Muscle of arm (tissue), 12 donors: Measurements from ENCODE around the gene ZFYVE27. TPM values are rescaled to one million over a fixed set of nuclear protein-coding genes. Genes with fewer than 3 reads are reported as not detected.

Source experiments
- DNase-seq: peaks from one replicate; pipeline ENCODE4 v3.0.0-alpha.2; 2013
- polyA plus RNA-seq, 12 donors: library from polyadenylated mRNA; unstranded; fragments of 120-200 nt; gene quantifications; one replicate each; pipeline ENCODE4 v1.2.1, GENCODE V29; 2013; ENCODE audit not compliant: insufficient read length in 12 of 12

Gene ZFYVE27
- polyA plus RNA-seq, 12 donors: 10.2 to 23.6 (median 11.9) TPM; not detected in 1

DNA sequence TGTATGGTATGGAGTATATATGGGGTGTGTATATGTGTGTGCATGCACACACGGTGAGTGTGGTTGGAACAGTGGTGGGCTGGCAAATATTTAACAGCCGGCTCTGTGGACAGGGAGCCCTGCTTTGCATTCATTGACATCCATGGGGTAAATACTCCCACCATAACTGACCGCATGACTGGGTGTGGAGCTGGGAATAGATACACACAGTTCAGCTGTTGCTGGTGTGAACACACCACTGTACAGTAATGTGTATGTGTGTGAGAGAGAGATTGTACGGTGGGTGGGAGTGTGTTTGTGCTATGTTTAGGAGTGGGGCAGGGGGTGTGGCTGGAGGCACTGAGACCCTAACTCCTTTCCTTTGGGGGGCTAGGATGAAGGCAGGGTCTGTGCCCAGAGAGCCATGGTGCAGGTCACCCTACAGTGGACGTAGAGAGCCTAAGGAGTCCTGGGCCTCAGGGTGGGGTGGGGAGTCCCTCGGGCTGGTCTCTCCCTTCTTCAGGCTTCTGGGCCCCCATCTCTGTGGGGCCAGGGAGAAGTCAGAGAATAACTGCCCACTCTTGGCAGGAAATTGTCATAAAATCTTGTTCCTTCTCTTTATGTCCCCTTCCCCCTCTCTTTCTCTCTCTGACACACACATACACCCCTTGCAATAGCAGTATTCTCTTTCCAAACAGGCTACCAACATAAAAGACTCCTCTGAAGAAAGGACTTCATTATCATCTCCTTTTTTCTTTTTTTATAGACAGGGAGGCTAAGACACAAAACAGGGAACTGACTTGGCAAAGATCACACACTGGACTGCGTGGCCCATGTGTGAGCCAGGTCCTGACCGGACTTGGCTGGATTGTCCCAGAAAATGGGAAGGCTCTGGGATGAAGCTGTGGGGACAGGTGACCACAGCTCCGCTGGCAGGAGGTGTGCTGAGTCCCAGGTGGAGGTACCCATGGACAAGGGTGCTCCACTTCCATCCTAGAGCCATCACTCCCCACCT is 31.7 kb downstream of the ZFYVE27 start:
- DNase-seq: no peak

DNA sequence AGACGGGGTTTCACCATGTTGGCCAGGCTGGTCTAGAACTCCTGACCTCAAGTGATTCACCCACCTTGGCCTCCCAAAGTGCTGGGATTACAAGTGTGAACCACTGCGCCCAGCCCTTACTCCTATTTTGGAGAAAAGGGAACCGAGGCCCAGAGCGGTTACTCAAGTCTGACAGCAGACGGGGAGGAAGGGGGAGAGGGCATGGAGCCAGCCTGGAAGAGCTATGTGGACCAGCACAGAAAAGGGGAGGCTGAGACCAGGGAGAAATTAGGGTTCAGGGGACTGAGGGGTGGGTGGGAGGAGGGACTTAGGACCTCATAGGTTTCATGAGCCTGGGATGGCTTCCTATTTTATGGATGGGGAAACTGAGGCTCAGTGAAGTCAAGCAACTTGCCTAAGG is 33.3 kb downstream of the ZFYVE27 start:
- no peak for DNase-seq

DNA sequence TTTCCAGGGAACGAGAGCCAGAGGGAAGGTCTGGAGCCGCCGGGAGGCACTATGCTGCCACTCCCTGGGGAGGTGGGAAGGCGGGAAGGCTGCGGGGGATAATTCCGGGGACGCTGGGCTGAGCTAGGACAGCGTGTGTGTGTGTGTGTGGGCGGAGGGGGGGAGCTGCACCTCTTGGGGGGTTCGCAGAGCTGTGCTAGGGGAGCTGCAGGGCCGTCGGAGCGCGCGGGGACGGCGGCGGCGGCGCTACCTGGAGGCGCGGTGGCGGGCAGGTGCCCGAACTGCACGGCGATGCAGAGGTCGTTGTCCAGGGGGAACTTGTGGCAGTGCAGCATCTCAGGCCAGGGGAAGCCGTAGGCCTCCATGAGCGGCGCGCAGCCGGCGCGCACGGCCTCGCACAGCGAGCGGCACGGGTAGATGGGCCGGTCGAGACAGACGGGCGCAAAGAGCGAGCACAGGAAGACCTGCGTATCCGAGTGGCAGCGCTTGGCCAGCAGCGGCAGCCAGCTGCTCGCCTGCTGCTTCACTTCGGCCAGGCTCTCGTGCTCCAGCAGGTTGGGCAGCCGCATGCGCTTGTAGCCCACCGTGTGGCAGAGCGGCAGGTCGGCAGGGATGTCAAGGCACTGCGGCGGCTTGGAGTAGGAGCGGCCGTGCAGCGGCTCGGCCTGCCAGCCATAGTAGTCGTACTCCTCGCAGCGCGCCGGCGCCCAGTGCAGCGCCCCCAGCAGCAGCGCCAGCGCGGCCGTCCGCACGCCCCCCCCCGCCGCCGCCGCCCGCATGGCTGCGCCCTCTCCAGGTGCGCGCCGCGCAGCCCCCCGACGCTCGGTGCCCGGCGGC is 34.3 kb downstream of the ZFYVE27 start:
- no peak for DNase-seq

DNA sequence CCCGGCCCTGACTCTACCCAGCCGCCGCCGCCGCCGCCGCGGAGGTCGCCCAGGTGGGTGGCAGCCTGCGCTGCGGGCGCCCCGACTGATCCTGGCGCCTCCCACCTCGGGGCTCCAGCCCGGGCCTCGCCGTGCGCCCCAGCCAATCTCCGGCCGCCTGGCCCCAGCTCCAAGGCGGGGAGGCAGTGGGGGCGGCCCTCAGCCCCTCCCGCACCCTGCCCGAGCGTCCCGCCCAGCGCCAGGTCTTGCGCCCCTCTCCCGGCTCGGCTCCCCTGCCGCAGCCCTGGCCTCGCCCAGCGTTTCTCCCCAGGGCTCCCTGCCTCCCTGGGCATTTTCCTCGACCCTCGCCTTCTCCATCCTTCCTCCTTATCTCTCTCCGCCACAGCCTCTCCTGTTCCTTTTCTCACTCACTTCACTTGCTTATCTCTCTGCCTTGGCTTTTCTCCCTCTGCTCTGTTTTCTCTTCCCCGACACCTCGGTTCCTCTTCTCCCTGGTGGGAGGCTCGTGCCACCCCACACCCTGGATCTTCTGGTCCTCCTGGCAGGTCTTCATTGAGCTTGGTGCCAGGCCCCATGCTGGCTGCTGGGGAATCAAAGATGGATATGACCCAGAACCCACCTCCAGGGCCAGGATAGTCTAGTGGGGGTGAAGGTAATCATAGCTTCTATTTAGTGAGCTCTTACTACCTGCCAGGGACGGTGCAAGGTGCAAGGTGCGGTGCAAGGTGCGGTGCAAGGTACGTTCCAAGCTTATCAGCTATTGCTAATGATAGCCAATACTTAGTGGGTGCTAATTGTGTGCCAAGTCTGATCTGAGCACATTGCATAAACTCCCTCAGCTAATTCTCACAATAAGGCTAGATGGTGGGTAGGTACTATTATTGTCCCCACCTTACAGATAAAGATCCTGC is 35.2 kb downstream of the ZFYVE27 start, which contains the start of gene SFRP5:
TSS of gene SFRP5 (minus strand) at position 87 of the 911 bp plus-strand sequence. CDS start 166 bp downstream, outside the sequence.
- no peak for DNase-seq

DNA sequence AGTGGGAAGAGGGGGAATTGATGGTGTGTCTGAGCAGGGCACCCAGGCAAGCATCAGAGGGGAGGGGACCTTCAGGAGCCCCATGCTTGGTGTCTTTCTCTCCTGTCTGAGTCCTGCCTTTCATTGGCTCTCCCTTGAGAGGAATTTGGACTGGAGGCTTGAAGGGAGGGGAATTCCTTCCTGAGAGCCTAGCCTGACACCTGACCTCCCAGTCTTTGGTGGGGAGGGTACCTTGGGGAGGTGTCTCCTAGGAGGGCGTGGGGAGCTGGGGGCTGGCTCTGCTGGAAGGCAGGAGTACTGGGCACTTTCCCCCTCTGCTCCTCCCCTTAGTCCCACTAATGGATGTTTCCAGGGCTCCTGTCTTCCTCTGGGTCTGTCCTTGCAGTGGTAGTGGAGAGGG is 36.2 kb downstream of the ZFYVE27 start:
- no peak for DNase-seq

DNA sequence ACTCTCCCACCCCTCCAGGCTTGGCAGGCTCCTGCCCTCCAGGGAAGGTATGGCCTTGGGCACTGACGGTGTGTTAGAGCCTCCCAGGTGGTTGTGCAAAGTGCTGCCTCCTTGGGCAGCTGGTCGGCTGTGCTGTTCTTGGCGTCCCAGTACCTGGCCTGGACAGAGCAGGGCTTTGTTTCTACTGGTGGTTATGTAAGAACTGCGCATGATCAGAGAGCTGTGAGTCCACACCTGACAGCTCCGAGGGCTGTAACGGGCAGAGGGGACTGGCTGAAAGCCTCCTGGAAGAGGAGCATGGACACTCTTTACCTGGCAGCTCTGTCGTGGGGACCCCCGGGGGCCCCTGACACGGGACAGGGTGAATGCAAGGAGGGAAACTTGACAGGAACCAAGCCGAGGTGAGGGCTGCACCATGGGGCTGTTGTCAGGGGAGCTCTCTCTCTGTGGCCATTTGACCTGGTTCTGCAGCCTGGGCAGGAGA is 37.9 kb downstream of the ZFYVE27 start:
- no peak for DNase-seq

DNA sequence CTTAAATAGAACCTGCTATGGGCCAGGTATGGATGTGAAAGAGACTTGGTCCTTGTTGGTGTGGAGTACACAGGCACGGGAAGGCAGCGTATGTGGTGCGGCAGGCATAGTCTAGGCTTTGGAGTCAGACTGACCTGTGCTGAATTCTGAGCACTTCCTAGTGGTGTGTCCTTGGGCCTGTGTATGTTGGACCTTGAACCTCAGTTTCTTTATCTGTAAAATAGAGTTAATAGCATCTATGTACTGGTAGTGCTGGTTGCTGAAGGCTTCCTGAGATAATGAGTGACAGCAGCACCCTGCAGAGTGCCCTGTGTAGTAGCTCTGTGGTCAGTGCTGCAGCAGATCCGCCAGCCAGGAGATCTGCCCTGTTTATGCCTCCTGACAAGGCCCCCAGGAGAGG is 40.2 kb downstream of the ZFYVE27 start:
- DNase-seq: no peak

DNA sequence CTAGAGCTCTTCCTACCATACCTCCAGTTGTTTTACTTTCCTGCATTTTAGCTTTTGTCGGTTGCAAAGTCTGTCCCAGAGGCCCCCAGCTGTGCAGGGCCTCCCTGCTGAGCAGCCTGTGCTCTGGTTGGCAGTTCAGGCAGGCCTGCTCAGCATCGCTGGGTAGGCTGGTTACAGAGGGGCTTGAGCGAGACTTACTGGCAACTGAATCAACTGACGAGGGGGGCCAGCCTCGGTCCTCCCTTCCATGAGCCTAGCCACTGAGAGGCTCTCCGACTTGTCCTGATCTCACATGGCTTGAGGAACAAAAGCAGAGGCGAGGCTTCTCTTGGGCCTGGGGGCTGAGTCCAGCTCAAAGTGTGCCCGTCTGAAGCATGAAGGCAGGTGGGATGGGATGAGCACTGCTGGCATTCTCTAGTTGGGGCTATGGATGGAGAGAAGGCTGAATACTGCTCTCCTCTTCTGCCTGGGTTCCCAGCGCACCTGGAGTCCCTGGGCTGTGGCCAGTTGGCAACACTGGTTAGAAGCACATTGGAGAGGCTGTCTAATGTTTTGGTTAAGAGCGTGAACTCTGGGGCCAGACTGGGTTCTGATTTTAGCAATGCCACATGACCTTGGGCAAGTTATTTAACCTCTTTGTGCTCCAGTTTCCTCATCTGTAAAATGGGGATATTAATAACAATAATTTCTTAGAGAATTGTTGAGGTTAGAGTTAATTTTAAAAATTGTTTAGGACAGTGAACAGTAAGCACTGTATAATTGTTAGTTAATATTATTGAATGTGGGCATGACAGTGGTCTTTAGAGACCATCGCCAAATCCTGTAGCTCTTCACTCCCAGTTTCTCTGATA is 41.7 kb downstream of the ZFYVE27 start:
- no peak for DNase-seq

DNA sequence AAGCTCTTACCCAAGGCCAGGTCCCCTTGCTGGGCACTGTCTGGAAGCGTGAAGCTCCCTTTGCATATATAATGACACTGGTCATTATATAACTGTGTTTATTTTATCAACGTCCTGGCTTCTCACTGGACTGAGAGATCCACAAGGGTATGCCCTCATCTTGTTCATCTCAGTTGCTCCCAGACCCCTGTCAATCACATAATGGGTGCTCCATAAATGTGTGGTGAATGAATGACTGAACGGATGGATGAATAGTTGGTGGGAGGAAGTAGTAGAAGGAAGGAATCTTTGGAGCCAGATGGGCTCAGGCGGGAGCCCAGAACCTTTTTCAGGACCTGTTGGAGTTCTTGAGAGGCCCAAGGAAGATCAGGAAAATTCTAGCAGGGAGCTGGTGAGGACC is 42.6 kb downstream of the ZFYVE27 start:
- DNase-seq: no peak

DNA sequence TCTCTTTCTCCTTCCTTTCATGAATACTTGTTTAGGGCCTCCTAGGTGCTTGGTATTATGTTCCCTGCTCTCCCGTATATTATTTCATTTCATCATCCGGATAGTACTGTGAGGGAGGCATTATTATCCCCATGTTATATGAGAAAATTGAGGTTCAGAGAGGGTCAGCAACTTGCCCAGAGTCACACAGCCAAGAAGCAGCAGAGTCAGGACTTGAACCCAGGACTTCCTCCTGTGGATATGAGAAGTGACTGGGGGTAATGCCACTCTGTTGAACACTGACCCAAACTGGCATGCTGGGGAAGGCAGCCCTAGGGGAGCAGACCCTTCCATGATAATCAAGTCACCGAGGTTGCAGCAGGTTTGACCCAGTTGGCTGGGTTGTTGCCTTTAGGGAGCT is 43.0 kb downstream of the ZFYVE27 start:
- no peak for DNase-seq

DNA sequence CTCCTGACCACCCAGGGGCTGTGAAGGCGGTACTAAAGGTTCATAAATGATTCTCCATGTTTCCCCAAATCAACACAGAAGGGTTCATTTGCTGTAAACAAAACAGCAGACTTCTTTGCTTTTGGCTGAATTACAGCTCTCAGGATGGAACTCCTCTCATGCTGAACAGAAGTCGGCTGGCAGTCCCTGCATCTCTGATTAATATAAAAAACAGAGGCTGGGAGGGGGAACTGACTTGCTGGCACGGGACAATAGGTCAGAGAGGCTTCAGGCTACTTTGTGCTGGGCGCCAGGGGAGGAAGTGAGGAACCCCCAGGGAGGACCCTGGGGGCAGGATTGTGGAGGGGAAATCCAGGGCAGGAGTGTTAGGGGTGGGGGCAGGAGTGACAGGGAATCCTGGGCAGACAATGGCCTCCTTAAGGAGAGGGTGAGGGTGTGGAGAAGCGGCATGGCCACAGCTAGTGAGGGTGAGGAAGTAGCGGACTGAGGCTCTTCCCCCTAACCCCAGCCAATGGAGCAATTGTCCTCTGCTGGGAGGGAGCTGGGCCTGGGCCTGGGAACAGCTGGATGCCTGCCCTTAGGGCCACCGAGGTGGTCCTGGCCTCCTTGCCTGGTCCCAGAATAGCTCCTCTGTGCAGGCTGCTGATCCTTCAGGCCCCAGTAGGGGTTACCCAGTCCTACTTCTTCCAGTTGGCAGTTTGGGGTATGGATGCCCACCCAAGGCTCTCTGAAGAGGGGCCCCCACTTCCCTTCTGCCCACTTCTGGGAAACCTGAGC is 44.1 kb downstream of the ZFYVE27 start:
- peak; percentile 27 for DNase-seq

DNA sequence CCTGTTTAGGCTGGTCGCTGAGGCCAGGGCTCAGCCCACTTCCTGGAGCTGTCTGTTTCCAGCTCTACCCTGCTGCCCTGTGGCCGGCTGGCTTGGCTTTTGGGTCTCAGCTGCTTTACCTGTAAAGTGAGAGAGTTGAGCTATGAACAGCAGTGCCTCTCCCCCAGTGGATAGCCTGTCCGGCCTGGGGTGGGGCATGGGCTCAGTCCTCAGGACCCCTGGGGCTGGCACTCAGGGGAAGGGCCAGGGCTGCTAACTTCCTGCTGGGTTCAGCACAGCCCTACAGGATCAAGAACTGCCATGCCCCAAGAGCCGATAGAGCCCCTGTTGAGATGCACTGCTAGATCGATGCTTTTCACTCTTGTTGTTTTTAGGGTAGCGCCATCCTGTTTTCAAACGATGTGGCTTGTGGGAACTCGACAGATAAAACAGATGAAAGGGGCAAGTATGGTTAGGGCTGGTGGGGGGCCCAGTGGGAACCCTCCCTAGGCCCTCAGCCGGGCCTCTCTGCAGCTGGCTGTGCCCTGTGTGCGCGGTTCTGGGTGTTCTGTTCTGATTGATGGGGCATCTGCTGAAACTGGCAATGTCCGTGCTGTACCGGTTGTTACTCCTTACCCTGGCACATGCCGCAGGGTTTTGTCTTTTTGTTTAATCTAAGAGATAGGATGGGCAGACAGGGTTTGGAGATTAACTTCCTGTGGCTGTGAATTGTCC is 44.8 kb downstream of the ZFYVE27 start:
- DNase-seq: no peak

DNA sequence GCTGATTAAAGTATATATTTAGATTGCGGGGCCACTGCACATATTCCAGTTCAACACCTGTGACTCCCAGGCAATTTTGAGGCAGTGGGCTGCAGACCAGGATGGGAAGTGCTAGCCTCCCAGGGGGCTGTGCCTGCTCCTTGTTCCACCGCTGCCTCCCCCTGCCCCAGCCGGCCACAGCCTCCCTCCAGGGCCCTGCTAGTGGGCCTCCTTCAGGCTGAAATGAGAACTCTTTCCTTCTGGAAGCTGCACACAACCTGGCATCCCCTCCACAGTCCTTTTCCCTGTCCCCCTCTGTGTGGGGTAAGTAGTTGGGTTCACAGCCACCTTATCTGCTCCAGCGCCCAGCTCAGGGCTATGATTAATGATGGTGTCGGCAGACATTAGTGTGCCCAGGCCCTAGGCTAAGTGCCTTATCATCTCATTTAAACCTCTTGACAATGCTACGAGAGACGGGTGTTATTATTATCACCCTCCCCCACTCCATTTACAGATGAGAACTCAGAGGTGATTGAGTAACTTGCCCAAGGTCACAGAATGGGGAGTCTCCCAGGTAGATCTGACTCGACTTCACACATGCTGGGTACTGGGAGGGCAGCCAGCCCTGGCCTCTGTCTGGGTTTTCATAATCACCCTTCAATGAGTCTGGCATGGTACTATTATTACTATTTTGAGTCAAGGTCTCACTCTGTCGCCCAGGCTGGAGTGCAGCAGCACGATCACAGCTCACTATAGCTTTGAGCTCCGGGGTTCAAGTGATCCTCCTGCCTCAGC is 45.7 kb downstream of the ZFYVE27 start:
- no peak for DNase-seq

DNA sequence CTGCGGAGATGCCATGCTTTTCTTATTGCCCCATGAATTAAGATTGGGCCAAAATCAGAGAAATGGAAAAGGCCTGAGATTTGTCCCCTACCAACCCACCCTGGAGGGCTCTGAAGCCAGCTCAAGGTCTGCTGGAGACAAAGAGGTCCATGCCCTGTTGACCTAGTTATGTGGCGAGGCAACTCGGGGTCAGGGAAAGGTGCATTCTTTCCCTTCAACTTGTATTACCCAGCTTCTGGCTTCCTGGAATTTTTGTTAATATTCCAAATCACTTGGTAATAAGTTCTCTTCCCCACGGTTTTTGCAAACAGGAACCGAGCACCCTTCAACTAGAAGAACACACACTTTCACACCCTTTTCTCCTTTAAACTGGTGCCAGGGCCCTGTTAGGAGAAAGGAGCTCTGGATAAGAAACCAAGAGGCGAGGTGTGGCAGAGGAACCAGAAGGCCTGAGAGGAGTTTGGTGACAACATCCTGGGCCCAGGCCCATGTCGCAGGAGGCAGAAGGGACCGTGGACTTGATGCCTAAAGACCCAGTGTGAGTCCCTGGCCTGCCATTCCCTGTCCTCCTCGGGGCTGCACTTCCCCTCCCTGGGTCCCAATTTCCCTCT is 47.4 kb downstream of the ZFYVE27 start:
- no peak for DNase-seq

DNA sequence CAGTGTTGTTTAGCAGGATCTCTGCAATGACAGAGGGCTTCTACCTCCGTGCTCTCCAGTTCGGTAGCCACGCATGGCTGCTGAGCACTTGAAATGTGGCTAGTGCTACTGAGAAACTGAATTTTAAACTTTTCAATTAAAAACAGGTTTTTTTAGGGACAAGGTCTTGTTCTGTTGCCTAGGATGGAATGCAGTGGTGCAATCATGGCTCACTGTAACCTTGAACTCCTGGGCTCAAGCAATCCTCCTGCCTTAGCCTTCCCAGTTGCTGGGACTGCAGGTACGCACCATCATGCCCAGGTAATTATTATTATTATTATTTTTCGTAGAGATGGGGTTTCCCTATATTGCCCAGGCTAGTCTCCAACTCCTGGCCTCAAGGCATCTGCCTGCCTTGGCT is 48.3 kb downstream of the ZFYVE27 start:
- DNase-seq: no peak

DNA sequence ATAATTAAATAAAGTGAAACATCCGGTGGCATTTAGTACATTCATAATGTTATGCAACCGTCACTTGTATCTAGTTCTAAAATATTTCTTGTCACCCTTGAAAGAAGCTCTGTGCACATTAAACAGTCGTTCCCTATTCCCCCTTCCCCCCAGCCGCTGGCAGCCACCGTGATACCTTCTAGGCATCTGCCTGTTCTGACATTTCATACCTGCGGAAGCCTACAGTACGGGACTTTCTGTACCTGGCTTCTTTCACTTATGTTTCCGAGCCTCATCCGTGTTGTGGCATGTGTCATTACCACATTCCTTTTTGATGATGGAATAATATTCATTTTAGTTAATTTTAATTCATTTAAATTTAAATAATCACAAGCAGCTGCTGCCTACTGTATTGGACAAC is 48.8 kb downstream of the ZFYVE27 start:
- DNase-seq: no peak
